NCI-H1048 (cell line): ENCODE data around the gene SEPTIN1.

Experiments
- DNase-seq: peaks from one replicate; lab custom pipeline; 2025; lab: John Stamatoyannopoulos, UW

The SEPTIN1 gene, protein sequence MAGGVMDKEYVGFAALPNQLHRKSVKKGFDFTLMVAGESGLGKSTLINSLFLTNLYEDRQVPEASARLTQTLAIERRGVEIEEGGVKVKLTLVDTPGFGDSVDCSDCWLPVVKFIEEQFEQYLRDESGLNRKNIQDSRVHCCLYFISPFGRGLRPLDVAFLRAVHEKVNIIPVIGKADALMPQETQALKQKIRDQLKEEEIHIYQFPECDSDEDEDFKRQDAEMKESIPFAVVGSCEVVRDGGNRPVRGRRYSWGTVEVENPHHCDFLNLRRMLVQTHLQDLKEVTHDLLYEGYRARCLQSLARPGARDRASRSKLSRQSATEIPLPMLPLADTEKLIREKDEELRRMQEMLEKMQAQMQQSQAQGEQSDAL

DNA sequence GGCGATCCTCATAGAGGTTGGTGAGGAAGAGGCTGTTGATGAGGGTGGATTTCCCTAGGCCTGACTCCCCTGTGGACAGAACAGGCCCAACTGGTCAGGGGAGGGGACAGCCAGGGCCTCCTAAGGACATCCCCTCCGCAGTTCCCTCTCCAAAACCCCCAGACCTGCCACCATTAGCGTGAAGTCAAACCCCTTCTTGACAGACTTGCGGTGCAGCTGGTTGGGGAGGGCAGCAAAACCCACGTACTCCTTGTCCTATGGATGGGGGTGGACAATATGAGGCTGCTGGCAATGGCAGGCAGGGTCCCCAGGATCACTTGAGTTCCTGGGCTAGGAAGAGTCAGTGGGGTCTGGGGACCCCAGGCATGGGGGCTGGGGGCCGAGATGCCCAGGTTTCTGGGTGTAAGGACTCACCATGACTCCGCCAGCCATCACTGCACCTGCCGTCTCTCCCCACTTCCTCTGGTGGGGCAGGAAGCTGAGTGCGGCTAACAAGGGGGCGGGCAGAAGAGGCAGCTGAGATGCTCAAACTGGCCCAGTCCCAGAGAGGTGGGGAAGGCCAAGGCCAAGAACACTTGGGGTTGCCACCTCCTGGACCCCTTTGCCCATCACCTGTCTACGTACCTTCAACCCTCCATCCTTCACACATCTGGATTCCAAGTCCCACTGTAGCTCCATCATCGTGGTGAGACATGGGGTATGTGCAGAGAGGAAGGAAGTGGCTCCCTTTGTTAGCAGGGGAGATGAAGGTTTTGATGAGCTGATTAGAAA is at the start of gene SEPTIN1:
SEPTIN1 (minus strand) TSS at position 451 of the 771 bp plus-strand sequence; CDS start at position 432, 19 bp downstream.
- no peak for DNase-seq

DNA sequence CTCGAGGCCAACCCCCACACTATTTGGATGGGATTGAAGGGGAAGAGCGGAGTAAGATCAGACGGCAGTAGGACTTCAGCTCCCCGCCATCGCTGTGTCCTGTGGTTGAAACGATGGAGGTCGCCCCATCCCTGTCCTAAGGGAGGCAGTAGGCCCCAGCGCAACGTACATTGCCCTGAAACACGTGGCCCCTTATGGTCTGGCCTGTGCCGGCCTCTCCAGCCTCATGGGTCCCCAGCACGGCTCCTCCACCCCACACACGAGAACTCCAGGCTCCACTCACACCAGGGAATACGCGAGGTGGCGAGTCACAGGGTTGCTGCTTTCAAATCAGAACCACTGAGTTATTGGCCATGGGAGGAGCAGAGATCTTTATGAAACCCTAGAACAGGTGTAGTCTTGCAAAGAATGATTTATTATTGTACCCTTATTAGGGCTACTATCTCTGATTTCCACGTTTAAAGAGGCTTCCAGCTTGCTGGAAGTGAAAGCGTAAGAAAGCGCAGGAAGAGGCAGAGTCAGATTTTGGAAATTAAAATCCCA is 48.1 kb upstream of the SEPTIN1 start:
- DNase-seq: no peak

DNA sequence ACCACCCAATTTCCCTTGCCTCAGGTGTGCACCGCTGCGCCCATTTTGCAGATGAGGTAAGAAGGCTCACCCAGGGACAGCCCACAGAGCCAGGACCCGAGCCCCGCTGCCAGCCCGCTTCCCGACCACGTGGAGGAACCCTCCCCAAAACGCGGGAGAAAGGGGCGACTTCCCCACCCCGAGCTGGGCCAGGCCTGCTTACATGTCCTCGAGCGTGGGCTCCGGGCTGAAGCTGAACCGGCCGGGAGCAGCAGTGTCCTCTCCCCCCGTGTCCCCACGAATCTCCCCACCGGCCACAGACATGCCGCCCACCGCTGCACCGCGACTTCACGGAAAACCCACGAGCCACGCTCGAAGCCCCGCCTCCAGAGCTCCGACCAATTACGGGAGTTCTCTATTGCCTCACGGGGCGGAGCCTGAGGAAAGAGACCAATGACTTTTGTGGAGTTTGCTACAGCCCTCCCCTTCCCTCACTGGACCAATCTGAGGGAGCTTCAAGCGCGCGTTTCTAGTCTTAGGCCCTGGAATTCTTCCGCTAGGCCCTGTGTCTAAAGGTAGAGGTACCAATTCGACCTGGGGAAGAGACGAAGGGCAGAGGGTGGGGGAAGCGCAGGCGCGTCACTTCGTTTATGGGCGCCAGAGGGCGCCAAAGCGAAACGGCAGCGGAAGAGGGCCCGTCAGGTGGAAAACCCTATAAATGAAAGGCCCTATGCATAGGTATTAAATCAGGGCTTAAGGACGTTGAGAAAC is 47.5 kb upstream of the SEPTIN1 start, which contains the start of gene DCTPP1:
DCTPP1 (minus strand) TSS at position 353 of the 750 bp plus-strand sequence; CDS start at position 303, 50 bp downstream.
- DNase-seq: peak; percentile 92

DNA sequence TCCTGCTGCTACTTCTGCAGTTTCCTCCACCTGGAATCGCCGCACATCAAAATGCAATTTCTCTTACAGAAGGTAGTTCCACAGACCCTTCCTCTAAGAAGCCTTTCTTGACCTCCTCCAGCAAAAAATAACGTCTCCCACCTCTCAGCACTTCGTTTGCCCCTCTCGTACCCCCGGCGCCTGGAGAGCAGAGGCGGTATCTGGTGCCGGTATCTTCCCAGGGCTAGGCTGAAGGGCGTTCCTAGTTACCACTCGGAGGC is 47.0 kb upstream of the SEPTIN1 start:
- DNase-seq: no peak

DNA sequence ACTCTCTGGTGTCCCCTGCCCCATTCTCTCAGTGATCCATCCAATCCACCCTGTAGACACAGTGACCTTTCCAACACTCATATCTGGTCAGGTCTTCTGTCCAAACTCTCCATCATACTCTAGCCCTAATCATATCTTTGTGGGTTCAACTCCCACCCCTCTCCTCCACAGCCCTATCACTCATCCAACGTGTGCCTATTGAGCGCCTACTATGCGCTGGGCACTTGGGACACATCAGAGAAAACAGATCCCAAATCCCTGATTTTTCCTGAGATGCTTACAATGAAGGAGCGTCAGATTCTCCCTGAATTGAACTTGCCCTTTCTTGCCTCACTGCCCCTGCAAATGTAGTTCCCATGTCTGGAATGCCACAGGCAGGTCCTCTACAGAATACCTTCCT is 45.7 kb upstream of the SEPTIN1 start:
- DNase-seq: no peak

DNA sequence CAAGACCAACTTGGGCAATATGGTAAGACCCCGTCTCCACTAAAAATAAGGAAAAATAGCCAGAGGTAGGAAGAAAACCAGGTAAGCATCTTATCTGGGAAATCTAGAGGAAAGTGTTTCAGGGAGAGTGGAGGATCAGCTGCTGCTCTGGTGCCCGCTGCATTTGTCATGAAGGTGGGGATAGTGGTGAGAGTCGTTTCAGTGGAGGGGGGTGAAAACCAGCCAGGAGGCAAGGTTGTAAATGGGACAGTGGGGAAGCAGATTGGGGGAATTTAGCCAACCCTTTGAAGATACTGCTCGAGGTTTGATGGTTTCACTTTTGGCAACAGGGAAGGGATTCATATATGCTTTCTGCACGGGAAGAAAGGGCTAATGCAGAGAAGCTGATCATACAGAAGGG is 38.6 kb upstream of the SEPTIN1 start:
- DNase-seq: no peak

DNA sequence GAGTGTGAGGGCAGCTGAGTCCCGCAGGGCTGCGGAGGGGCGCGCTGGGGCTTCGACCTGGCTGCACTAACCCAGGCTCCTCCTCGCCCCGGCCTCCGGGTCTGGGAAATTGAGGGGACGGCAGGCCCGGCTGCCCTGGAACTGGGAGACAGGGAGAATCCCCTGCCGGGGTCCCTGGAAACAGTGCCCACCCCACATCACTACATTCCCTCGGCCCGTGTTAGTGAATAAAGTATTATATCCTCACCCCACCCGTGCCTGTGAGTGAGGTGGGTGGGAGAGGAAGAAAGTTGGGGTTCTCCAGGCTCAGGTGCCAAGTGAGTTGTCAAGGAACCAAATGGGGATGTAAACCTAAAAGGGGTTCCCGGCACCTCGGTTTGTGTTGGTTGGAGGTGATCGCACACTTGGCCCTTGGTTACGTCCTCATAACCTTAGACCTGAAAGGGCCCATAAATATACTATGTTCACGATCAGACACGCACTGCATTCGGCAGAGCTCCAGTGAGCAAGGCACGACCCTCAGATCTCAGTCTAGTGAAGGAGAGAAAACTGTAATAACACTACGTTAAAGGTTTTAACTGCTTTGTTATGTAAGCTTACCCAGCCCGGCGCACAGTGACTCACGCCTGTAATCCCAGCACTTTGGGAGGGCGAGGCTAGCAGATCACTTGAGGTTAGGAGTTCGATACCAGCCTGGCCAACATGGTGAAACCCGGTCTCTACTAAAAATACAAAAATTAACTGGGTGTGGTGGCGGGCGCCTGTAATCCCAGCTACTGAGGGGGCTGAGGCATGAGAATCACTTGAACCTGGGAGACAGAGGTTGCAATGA is 36.2 kb upstream of the SEPTIN1 start:
- DNase-seq: no peak

DNA sequence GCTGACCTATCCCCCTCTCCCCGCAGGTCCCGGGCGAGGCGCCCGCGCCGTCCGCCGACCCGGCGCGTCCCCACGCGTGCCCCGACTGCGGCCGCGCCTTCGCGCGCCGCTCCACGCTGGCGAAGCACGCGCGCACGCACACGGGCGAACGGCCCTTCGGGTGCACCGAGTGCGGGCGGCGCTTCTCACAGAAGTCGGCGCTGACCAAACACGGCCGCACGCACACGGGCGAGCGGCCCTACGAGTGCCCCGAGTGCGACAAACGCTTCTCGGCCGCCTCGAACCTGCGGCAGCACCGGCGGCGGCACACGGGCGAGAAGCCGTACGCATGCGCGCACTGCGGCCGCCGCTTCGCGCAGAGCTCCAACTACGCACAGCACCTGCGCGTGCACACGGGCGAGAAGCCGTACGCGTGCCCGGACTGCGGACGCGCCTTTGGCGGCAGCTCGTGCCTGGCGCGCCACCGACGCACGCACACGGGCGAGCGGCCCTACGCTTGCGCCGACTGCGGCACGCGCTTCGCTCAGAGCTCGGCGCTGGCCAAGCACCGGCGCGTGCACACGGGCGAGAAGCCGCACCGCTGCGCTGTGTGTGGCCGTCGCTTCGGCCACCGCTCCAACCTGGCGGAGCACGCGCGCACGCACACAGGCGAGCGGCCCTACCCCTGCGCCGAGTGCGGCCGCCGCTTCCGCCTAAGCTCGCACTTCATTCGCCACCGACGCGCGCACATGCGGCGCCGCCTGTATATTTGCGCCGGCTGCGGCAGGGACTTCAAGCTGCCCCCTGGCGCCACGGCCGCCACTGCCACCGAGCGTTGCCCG is 35.4 kb upstream of the SEPTIN1 start:
- peak; percentile 85 for DNase-seq

DNA sequence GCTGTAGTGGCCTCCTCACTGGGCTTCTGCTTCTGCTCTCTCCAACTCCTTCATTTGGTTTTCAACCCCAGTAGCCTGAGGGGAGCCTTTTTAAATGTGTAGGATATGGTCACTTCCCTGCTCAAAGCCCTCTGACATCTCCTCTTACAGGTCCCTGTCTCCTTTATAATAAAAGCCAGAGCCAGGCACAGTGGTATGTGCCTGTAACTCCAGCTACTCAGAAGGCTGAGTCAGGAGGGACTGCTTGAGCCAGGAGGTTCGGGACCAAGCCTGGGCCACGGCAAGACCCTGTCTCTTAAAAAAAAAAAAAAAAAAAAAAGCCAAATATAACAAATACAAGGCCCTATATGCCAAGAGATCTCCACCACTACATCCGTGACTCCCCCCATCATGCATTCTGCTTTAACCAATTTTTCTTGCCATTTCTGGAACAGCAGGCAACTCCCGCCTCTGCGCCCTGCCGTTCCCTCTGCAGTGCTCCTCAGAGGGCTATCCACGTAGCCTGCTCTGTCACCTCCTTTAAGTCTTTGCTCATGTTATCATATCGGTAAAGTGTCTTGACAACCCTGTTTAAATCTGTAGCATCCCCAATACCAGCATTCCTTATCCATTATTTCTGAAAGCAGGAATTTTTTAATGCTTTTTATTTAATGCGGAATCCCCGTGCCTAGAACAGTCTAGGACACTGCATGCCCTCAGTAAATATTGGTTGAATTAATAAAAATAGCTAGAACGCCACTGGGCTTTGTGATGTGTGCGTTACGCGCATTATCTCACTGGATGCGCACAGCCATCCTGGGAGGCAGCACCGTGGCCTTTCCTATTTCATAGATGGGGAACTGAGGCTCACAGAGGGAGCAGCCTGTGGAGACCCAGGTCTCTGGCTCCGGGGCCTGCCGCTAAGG is 34.5 kb upstream of the SEPTIN1 start:
- DNase-seq: no peak

DNA sequence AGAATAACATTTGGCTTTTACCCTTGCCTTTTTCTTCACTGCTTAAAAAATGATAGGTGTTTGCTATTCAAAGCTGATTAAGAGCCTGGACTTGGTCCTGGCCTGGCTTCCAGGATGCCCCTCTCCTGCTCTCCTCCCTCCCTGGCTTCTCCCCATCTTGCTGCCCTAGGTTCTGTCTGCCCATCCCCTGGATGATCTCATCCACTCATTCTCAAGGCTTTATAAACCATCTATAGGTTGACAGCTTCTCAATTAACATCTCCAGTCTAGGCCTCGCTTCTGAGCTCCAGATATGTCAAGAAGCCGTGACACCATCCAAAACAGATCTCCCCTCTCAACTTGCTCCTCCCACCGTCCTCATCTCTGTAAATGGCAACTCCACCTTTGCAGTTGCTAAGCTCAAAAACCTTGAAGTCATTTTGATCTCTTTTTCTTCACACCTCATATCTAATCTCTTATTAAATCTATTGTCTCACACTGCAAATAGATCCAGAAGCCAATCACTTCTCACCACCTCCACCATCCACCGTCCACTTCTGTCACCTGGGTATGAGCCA is 33.8 kb upstream of the SEPTIN1 start:
- no peak for DNase-seq

DNA sequence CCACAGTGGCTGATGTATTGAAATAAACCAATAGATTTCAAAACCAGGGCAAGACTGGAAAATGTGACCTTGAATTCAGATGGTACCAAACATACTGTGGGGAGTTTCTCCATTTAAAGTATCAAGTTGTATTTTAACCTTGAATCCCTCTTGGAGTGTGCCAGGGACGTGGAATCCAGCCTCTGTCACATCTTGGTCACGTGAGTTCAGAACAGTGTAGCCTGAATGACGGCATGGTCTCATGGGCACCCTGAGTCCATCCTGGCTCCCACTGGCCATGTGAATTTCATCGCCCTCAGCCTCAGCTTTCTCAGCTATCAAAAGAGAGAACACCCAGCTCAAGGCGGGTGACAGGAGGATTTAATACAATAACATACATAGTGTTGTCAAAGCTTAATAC is 31.8 kb upstream of the SEPTIN1 start:
- DNase-seq: no peak

DNA sequence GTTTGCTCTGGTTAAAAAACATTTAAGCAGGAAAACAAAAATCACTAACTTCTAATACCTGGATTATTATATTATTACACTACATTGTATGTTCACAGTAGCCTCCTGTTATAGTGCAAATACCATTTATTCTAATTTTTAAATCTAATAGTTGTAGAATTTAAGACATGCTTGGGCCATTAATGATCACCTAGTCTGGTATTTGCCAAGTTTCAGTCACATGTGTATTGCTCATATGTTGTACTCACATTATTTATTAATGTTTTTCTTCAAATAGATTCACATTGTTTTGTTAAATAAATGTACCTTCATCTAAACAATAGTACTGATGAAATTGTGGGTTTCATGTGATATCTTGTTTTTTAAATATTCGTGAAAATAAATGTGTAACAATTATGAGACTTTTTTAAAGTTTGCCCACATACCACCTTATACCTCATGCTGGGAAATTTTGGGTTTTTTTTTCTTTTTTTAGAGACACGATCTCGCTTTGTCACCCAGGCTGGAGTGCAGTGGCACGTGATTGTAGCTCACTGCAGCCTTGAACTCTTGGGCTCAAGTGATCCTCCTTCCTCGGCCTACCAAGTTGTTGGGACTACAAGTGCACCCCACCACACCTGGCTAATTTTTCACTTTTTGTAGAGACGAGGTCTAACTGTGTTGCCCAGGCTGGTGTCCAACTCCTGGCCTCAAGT is 30.9 kb upstream of the SEPTIN1 start:
- DNase-seq: no peak

DNA sequence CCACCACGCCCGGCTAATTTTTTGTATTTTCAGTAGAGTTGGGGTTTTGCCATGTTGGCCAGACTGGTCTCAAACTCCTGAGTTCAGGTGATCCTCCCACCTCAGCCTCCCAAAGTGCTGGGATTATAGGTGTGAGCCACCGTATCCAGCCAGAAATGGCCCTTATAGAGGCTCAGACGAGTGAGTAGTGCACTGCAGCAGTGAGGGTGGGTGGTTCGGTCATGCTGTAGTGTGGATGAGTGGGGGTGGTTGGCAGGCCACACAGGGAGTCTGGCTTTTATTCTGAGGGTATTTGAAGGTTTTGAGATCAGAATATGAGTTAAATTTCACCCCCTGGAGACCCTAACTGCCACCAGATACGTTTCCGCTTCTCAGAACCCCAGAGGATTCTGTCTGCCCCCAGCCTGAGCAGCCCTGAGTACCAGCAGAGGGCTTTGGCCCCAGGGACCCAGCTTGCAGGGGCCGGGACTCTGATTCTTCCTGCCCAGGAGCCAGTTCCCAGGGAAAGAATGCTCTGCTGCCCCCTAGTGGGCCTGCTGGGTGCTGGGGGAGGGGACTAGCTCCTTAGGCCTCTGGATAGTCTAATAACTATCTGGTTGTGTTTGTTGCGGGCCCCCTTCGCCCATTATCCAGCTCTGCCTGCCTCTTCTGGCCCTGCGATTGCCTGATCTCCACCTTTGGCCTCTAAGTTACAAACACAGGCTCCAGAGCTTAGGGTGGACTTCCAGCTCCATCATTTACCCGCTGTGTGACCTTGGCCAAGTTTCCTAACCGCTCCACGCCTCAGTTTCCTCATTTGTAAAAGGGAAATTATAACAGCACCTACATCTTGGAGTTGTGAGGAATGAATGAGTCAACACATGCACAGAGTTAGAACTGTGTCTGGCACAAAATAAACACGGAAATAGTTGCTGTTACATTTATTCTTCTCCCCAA is 27.0 kb upstream of the SEPTIN1 start:
- DNase-seq: peak; percentile 69

DNA sequence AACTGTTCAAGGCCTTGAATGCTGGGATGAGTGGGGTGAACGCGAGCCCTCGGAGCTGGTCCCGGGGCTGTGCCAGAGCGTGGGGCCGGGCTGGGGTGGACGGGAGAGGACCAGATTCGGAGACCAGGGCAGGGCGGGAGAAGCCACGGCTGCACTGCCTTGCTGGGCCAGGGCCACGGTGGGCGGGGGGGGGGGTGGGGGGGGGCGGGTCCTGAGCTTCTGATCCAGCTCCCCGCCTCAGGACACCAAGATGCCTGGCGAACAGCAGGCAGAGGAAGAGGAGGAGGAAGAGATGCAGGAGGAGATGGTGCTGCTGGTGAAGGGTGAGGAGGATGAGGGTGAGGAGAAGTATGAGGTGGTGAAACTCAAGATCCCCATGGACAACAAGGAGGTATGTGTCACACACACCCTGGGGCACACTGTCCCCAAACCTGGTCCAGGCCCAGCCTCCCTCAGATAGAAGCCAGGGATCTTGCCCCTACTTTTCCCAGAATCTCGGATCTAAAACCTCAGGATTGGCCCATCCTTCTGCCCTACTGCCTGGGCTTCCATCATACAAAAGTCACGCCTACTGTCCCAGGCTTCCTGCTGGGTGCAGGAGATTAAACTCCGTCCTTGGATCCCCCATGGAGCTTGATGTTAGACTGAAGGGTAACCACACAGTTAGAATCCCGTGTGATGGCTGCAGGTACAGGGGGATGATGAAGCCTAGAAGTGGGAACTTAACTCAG is 25.6 kb upstream of the SEPTIN1 start:
- DNase-seq: no peak

DNA sequence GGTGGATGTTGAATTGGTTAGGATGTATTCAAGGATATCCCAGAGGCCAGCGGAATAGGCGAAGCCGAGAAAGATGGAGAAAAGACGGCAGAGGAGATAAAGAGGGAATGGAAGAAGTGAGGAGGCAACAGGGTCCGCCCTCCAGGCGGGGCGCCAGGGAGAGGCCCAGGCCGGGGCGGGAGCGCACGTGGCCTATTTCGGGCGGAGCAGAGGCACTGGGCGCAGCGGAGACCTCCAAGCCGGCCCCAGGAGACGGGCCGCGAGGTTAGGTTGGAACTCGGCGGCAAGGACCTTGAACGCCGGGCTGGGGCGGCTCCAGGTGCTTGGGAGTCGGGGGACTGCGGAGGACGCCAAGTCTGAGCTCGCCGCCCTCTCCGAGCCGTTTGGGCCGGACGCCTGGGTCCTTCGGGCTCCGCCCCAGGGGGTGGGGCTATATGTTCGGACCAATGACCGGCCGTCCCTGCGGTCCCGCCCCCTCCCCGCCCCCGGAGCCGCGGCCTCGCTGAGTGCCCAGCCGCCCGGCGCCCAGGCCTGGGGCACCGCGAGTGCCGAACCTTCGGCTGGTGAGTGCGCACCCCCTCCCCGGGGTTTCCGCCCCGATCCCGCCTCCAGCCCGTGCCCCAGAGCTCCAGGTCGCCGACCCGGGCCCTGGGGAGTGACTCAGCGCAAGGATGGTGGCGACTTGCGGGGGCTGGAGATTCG is 24.9 kb upstream of the SEPTIN1 start, which contains the start of gene ZNF771:
ZNF771 (plus strand) TSS at position 505 of the 702 bp plus-strand sequence. CDS start 448 bp downstream, outside the sequence.
- peak; percentile 57 for DNase-seq

DNA sequence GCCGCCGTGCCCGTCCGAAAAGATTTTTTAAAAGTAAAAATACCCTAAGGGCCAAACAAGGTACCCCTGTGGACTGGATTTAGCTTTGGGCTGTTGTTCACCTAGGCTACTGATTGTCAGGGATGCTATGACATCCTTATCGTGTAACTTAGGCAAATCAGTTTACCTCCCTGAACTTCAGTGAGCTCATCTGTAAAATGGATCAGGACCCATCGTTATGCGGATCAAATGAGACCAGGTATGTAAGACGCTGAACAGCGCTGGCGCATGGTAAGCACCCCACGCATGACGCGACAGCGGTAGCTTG is 24.4 kb upstream of the SEPTIN1 start:
- no peak for DNase-seq
